PC-9 (cell line): ENCODE results near the gene ADRA2B.

ENCODE experiments used
- EZH2 ChIP-seq: fragments of 200-600 bp; sonication (generic); IDR thresholded peaks from 2 replicates; pipeline ENCODE4 v1.8.0; 2017; ENCODE audit warnings: antibody characterized with exemption, low read depth
- TF ChIP-seq, protein P1 (sequence below): fragments of 200-600 bp; sonication (generic); conservative IDR thresholded peaks from 2 replicates; pipeline ENCODE4 v1.6.1; 2017; ENCODE audit warnings: mixed run types, antibody characterized with exemption, mild to moderate bottlenecking, moderate library complexity

DNA sequence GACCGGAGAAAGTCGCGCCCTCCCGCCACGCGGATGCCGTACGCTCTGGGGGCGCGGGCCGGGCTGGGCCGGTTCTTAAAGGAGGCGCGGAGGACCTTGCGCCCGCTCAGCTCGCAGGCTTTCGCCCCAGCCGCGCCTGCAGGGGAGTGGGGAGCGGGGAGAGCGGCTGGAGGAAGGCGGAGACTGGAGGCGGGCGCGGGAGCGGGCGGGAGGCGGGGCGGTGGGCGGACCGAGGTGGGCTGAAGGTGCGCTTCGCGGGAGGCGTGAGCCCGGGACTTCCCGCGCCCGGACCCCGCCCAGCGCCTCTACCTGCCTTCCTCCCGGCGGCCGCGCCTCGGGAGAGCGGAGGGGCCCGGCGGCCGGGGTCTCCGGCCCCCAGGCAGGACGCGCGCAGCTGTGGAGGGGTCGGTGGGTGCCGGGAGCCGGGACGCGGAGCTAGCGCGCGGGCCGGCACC is at the start of gene ADRA2B:
- TF ChIP-seq, protein P1, sequence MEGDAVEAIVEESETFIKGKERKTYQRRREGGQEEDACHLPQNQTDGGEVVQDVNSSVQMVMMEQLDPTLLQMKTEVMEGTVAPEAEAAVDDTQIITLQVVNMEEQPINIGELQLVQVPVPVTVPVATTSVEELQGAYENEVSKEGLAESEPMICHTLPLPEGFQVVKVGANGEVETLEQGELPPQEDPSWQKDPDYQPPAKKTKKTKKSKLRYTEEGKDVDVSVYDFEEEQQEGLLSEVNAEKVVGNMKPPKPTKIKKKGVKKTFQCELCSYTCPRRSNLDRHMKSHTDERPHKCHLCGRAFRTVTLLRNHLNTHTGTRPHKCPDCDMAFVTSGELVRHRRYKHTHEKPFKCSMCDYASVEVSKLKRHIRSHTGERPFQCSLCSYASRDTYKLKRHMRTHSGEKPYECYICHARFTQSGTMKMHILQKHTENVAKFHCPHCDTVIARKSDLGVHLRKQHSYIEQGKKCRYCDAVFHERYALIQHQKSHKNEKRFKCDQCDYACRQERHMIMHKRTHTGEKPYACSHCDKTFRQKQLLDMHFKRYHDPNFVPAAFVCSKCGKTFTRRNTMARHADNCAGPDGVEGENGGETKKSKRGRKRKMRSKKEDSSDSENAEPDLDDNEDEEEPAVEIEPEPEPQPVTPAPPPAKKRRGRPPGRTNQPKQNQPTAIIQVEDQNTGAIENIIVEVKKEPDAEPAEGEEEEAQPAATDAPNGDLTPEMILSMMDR = no peak
- TF ChIP-seq EZH2 = no peak
